ENCODE measurements around the gene DRC7.

The DRC7 gene

GRCh38 chr16:57649846-57650245, 44.8 kb upstream of the DRC7 start:
- peaks cover 0 to 2% of the 10 kb centered on the region in 2 donors for H3K27me3 ChIP-seq (ENCODE audit: control insufficient read depth in 2 of 2, insufficient read depth in 2 of 2, low read length in 2 of 2)
- peaks cover 0 to 13% of the 10 kb centered on the region in 2 donors for H3K4me1 ChIP-seq (ENCODE audit: control insufficient read depth in 2 of 2, insufficient read depth in 2 of 2, low read length in 2 of 2)
- H3K36me3 ChIP-seq (ENCODE audit: control insufficient read depth in 2 of 2, insufficient read depth in 2 of 2, low read length in 2 of 2), result peaks cover 7 to 15% of the 10 kb centered on the region in 2 donors
- no peak overlapping the region for H3K9ac ChIP-seq (ENCODE audit: low read depth in 1 of 2, low read length in 2 of 2)
- no peak overlapping the region for H3K27ac ChIP-seq (ENCODE audit: low read depth in 2 of 2, low read length in 2 of 2)
- no peak overlapping the region for H3K4me3 ChIP-seq (ENCODE audit: low read length in 2 of 2)
- H3K9me3 ChIP-seq (ENCODE audit: control insufficient read depth in 2 of 2, low read length in 2 of 2), result no peaks in the 10 kb centered on the region

GRCh38 chr16:57651344-57652333, 43.0 kb upstream of the DRC7 start:
- Histone ChIP-seq H3K27ac (ENCODE audit: low read depth in 2 of 2, low read length in 2 of 2) (no peak overlapping the region), H3K9ac (ENCODE audit: low read depth in 1 of 2, low read length in 2 of 2) (no peak overlapping the region), H3K4me1 (ENCODE audit: control insufficient read depth in 2 of 2, insufficient read depth in 2 of 2, low read length in 2 of 2) (peaks cover 0 to 13% of the 10 kb centered on the region in 2 donors), H3K9me3 (ENCODE audit: control insufficient read depth in 2 of 2, low read length in 2 of 2) (no peaks in the 10 kb centered on the region), H3K27me3 (ENCODE audit: control insufficient read depth in 2 of 2, insufficient read depth in 2 of 2, low read length in 2 of 2) (peaks cover 0 to 5% of the 10 kb centered on the region in 2 donors), H3K36me3 (ENCODE audit: control insufficient read depth in 2 of 2, insufficient read depth in 2 of 2, low read length in 2 of 2) (peaks cover 4 to 23% of the 10 kb centered on the region in 2 donors), H3K4me3 (ENCODE audit: low read length in 2 of 2) (no peak overlapping the region)

GRCh38 chr16:57652695-57653471, 41.7 kb upstream of the DRC7 start:
- peaks cover 0 to 8% of the 10 kb centered on the region in 2 donors for H3K4me1 ChIP-seq (ENCODE audit: control insufficient read depth in 2 of 2, insufficient read depth in 2 of 2, low read length in 2 of 2)
- H3K4me3 ChIP-seq (ENCODE audit: low read length in 2 of 2), result no peak overlapping the region
- H3K27ac ChIP-seq (ENCODE audit: low read depth in 2 of 2, low read length in 2 of 2), result no peak overlapping the region
- peaks cover 4 to 24% of the 10 kb centered on the region in 2 donors for H3K36me3 ChIP-seq (ENCODE audit: control insufficient read depth in 2 of 2, insufficient read depth in 2 of 2, low read length in 2 of 2)
- H3K9ac ChIP-seq (ENCODE audit: low read depth in 1 of 2, low read length in 2 of 2), result no peak overlapping the region
- H3K9me3 ChIP-seq (ENCODE audit: control insufficient read depth in 2 of 2, low read length in 2 of 2), result no peaks in the 10 kb centered on the region
- peaks cover 0 to 3% of the 10 kb centered on the region in 2 donors for H3K27me3 ChIP-seq (ENCODE audit: control insufficient read depth in 2 of 2, insufficient read depth in 2 of 2, low read length in 2 of 2)

GRCh38 chr16:57653936-57654335, 40.7 kb upstream of the DRC7 start:
- peaks cover 0 to 3% of the 10 kb centered on the region in 2 donors for H3K27me3 ChIP-seq (ENCODE audit: control insufficient read depth in 2 of 2, insufficient read depth in 2 of 2, low read length in 2 of 2)
- no peak overlapping the region for H3K4me3 ChIP-seq (ENCODE audit: low read length in 2 of 2)
- H3K9me3 ChIP-seq (ENCODE audit: control insufficient read depth in 2 of 2, low read length in 2 of 2), result no peaks in the 10 kb centered on the region
- peaks cover 0 to under 1% of the 10 kb centered on the region in 2 donors for H3K4me1 ChIP-seq (ENCODE audit: control insufficient read depth in 2 of 2, insufficient read depth in 2 of 2, low read length in 2 of 2)
- peaks cover 14 to 32% of the 10 kb centered on the region in 2 donors for H3K36me3 ChIP-seq (ENCODE audit: control insufficient read depth in 2 of 2, insufficient read depth in 2 of 2, low read length in 2 of 2)
- H3K9ac ChIP-seq (ENCODE audit: low read depth in 1 of 2, low read length in 2 of 2), result no peak overlapping the region
- H3K27ac ChIP-seq (ENCODE audit: low read depth in 2 of 2, low read length in 2 of 2), result no peak overlapping the region

GRCh38 chr16:57656342-57656955, 38.2 kb upstream of the DRC7 start:
- Histone ChIP-seq H3K27me3 (ENCODE audit: control insufficient read depth in 2 of 2, insufficient read depth in 2 of 2, low read length in 2 of 2) (peaks cover 0 to 3% of the 10 kb centered on the region in 2 donors), H3K27ac (ENCODE audit: low read depth in 2 of 2, low read length in 2 of 2) (no peak overlapping the region), H3K9me3 (ENCODE audit: control insufficient read depth in 2 of 2, low read length in 2 of 2) (no peaks in the 10 kb centered on the region), H3K4me3 (ENCODE audit: low read length in 2 of 2) (no peak overlapping the region), H3K36me3 (ENCODE audit: control insufficient read depth in 2 of 2, insufficient read depth in 2 of 2, low read length in 2 of 2) (peaks cover 27 to 35% of the 10 kb centered on the region in 2 donors), H3K4me1 (ENCODE audit: control insufficient read depth in 2 of 2, insufficient read depth in 2 of 2, low read length in 2 of 2) (no peaks in the 10 kb centered on the region), H3K9ac (ENCODE audit: low read depth in 1 of 2, low read length in 2 of 2) (no peak overlapping the region)

- Histone ChIP-seq H3K9ac (ENCODE audit: low read depth in 1 of 2, low read length in 2 of 2) (no peak overlapping the region), H3K27ac (ENCODE audit: low read depth in 2 of 2, low read length in 2 of 2) (no peak overlapping the region), H3K4me3 (ENCODE audit: low read length in 2 of 2) (no peak overlapping the region), H3K27me3 (ENCODE audit: control insufficient read depth in 2 of 2, insufficient read depth in 2 of 2, low read length in 2 of 2) (peaks cover 0 to 3% of the 10 kb centered on the region in 2 donors), H3K9me3 (ENCODE audit: control insufficient read depth in 2 of 2, low read length in 2 of 2) (no peaks in the 10 kb centered on the region), H3K4me1 (ENCODE audit: control insufficient read depth in 2 of 2, insufficient read depth in 2 of 2, low read length in 2 of 2) (no peaks in the 10 kb centered on the region), H3K36me3 (ENCODE audit: control insufficient read depth in 2 of 2, insufficient read depth in 2 of 2, low read length in 2 of 2) (peaks cover 34 to 40% of the 10 kb centered on the region in 2 donors)
Observed at GRCh38 chr16:57657228-57657627, 37.4 kb upstream of the DRC7 start.

- no peak overlapping the region for H3K27ac ChIP-seq (ENCODE audit: low read depth in 2 of 2, low read length in 2 of 2)
- H3K4me3 ChIP-seq (ENCODE audit: low read length in 2 of 2), result no peak overlapping the region
- H3K9me3 ChIP-seq (ENCODE audit: control insufficient read depth in 2 of 2, low read length in 2 of 2), result no peaks in the 10 kb centered on the region
- H3K9ac ChIP-seq (ENCODE audit: low read depth in 1 of 2, low read length in 2 of 2), result no peak overlapping the region
- peaks cover 0 to 3% of the 10 kb centered on the region in 2 donors for H3K27me3 ChIP-seq (ENCODE audit: control insufficient read depth in 2 of 2, insufficient read depth in 2 of 2, low read length in 2 of 2)
- H3K4me1 ChIP-seq (ENCODE audit: control insufficient read depth in 2 of 2, insufficient read depth in 2 of 2, low read length in 2 of 2), result no peaks in the 10 kb centered on the region
- H3K36me3 ChIP-seq (ENCODE audit: control insufficient read depth in 2 of 2, insufficient read depth in 2 of 2, low read length in 2 of 2), result peaks cover 30 to 40% of the 10 kb centered on the region in 2 donors
Observed at GRCh38 chr16:57658130-57658877, 36.3 kb upstream of the DRC7 start.

- H3K4me3 ChIP-seq (ENCODE audit: low read length in 2 of 2), result no peak overlapping the region
- no peak overlapping the region for H3K27ac ChIP-seq (ENCODE audit: low read depth in 2 of 2, low read length in 2 of 2)
- no peak overlapping the region for H3K9ac ChIP-seq (ENCODE audit: low read depth in 1 of 2, low read length in 2 of 2)
- H3K27me3 ChIP-seq (ENCODE audit: control insufficient read depth in 2 of 2, insufficient read depth in 2 of 2, low read length in 2 of 2), result peaks cover 0 to 3% of the 10 kb centered on the region in 2 donors
- H3K9me3 ChIP-seq (ENCODE audit: control insufficient read depth in 2 of 2, low read length in 2 of 2), result no peaks in the 10 kb centered on the region
- no peaks in the 10 kb centered on the region for H3K4me1 ChIP-seq (ENCODE audit: control insufficient read depth in 2 of 2, insufficient read depth in 2 of 2, low read length in 2 of 2)
- H3K36me3 ChIP-seq (ENCODE audit: control insufficient read depth in 2 of 2, insufficient read depth in 2 of 2, low read length in 2 of 2), result peaks cover 30 to 45% of the 10 kb centered on the region in 2 donors
Observed at GRCh38 chr16:57658878-57659674, 35.5 kb upstream of the DRC7 start.
